GM21515 (cell line): ENCODE results near the gene COL6A1.
"Not testable (repeated sequence)": the region's sequence is repeated elsewhere in the genome, so short reads cannot be mapped to it uniquely, and the experiment has no call there.

Experiments
- ATAC-seq: cut with Tn5 transposase; IDR thresholded peaks from one replicate; pipeline ENCODE4 v1.9.1; 2021; ENCODE audit not compliant: unreplicated experiment

The COL6A1 gene

DNA sequence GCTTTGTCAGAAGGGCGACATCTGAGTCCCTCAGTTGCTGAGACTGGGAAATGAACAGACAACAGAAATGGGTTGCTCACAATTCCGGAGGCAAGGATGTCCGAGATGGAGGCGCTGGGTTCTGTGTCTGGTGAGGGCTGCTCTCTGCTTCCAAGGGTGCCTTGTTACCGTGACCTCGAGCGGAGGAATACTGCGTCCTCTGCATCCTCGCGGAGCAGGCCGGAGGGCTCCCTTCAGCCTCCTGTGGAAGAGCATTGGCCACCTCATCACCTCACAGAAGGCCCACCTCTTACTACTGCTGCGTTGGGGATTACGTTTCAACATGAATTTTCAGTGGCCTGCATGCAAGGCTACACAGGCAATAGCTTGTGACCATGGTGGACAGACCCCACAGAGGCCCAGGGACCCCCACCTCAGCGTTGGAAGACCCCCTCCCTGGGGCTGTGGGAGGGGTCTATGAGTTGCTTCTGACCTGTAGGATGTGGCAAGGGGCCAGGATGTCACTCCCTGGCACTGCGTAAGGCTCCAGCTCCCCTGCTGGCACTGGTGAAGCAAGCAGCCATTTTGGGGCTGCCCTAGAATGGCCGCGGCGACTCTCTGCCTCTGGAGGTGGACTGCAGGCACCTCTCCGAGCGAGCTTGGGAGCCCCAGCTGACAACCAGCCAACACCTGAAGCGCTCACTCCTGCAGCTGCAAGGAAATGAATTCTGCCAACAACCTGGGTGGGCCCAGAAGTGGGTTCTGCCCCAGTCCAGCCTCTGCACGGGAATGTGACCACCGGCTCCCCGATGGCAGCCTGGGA is 36.3 kb upstream of the COL6A1 start:
- ATAC-seq = no peak

- no peak for ATAC-seq
Observed at GRCh38 chr21:45945868-45946210, 35.7 kb upstream of the COL6A1 start.

DNA sequence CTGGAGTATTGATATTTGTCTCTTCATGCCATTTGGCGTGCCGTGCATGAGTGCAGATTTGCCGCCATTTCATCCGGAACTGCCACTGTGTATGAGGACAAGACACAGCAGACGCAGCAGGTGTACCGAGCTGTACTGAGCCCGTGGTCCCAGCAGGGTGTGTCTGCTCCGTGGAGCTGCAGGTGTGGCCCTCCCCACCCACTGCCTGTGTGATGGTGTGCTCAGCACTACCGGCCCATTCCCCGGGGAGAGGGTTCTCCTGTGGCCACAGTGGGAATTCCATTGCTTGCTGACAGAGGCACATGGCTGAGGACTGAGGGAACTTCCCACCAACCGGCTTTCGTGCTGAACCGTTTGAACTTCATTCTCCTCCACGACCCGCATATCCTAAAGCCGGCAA is 34.3 kb upstream of the COL6A1 start:
- ATAC-seq = no peak

GRCh38 chr21:45947716-45948255 is 33.8 kb upstream of the COL6A1 start:
- no peak for ATAC-seq

DNA sequence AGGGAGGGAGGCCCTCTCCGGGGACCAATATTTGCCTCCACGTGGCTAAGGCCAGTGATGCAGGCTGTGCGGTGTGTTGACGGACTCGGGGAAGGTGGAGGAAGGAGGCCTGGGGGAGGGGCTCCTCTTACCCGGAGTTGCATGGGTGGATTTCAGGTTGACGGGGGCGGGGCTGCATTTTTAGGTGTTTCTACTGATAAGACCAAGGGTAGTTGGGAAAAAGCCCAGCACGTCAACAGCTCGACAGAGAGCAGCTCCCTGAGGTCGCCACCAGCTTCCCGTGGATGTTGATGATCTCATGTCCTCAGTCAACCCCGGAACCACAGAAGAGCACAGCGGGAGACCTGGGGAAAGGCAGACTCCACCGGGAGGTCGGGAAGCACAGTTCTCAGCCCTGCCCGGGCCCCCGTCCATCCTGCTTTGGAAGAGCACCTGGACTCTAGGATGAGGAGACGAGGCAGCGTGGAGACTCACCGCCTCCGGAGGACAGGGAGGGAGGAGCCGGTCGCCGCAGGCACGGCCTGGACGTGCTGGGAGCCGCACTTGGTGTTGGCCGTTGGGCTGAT is 32.9 kb upstream of the COL6A1 start:
- ATAC-seq = no peak

GRCh38 chr21:45949928-45950739 is 31.4 kb upstream of the COL6A1 start:
- no peak for ATAC-seq

DNA sequence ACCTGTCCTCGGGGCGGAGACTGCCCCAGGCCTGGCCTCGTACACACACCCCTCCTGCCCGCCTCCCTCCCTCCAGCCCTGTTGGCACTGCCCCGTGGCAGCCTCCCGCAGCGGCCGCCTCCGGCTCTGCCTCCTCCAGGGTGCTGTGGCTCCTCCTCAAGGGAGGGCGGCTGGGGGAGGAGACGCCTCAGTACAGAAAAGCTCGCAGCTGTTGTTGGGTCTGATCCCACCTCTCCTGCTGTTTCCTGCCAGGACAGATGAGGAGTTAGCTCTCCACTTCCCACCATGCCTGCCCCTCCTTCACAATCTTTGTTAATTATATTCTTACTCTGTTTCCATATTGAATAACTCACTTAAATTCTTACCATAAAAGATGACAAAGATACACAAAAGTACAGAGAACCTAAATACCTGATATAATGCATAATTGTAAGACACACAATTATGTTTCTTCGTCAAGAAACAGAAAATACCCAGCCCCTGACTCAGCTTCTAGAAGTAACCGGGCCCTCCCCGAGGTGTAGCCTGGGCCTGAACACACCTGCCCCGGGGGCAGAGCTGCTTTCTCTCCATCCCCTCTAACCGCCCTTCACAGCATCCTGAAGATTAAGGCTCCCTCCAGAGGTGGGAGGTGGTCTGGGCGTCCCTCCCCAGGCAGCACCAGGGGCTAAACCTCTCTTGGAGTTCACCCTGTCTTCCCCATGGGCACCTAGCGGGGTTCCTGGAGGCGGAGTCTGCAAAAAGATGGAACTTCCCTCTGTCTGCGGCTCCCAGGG is 30.6 kb upstream of the COL6A1 start:
- no peak for ATAC-seq

- ATAC-seq = no peak
Observed at GRCh38 chr21:45951676-45952075, 29.9 kb upstream of the COL6A1 start.

GRCh38 chr21:45952527-45952926 is 29.0 kb upstream of the COL6A1 start:
- not testable (repeated sequence) for ATAC-seq

- no peak for ATAC-seq
Observed at GRCh38 chr21:45952974-45953373, 28.6 kb upstream of the COL6A1 start.

DNA sequence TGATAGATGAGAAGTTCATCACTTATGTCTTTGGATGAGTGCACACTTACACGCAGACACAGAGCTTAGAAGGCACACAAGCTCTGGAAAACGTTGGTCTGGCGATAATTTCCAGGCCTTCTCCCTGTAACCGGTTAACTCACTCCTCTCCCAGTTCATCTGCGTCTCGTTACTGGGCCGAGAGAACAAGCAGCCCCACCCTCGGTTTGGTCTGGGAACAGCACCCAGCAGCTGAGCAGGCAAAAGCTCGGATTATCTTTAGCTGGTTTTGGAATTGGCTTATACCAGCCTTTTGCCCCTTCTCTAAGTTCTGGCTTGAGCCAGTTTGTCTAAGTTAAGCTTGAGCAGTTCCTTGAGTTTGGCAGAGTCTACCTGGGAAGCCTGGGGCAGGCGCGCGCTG is 27.3 kb upstream of the COL6A1 start:
- no peak for ATAC-seq

GRCh38 chr21:45954921-45955320 is 26.6 kb upstream of the COL6A1 start:
- ATAC-seq = no peak

GRCh38 chr21:45957551-45957950 is 24.0 kb upstream of the COL6A1 start:
- no peak for ATAC-seq

DNA sequence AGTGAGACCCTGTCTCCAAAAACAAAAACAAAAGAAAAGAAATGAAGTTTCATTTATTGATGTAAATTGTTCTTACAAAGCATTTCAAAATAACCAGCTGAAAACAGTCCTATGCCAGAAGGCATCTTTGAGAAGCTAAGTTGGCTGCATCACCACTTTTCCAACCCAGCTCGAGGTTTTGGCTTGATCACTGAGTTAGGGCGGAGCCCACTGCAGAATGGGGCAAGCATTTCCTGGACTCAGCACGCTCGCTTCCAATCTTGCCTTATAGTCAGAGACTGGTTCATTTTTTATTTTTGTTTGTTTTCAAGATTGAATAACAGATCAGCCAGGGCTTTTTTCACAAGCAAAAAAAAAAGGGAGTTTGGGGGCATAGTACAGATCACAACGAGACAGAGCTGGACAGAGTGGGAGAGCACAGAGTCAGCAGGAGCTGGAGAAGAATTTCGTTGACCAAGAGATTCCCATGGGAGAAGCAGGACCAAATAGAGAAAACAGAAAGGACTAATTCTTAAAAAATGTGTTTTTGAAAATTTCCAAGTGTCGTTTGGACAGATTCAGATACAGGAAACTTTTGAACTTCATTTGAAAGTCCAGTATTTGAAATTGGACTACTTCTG is 23.5 kb upstream of the COL6A1 start:
- no peak for ATAC-seq

- ATAC-seq = no peak
Observed at GRCh38 chr21:45959182-45959581, 22.4 kb upstream of the COL6A1 start.

DNA sequence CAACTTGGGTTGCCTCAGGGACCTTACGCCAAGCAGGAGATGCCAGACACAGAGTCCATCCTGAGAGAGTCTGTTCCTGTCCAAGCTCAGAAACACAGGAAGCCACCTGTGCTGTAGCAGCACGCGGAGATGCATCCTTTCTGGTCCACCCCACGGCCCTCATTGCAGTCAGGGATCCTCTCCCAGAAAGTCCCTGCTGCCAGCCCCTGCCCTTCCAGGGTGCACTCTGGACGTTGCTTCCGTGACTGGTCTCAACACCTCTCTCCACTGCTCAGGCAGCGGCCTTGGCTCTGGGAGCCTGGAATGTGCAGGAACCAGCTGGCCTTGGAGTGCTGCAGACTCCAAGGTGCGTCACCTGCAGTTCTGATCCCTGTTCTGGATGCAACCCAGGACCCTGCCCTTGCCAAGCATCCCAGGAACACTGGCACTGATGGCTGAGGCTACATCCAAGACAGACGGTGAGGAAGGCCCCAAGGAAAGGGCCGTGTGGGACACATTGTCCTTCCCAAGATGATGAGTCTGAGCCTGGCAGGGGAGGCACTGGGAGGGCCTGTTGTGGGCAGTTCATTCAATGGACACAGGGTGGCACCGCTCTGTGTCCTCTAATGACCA is 21.7 kb upstream of the COL6A1 start:
- no peak for ATAC-seq

DNA sequence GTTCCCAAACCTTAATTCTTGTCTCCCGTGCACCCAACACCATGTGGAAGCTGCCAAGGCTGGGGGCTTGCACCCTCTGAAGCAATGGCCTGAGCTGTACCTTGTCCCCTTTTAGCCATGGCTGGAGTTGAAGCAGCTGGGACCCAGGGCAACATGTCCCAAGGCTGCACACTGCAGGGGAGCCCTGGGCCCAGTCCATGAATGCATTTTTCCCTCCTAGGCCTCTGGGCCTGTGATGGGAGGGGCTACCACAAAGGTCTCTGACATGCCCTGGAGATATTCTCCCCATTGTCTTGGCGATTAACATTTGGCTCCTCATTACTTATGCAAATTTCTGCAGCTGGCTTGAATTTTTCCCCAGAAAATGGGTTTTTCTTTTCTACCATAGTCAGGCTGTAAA is 20.2 kb upstream of the COL6A1 start:
- not testable (repeated sequence) for ATAC-seq

GRCh38 chr21:45962531-45963231 is 18.9 kb upstream of the COL6A1 start:
- no peak for ATAC-seq

DNA sequence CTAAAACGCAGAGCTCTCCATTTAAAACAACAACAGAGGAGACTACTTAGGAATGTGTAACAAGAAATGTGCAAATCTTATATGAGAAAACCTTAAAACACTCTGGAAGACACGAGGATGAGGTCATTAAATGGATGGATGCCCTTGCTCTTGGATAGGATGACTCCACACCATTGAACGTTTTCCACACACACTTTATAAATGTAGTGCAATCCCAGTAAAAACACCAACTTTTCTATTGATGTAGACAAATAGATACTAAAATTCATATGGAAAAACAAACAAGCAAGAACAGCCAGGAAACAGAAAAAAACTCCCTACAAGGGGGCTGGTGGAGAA is 18.4 kb upstream of the COL6A1 start:
- ATAC-seq = no peak

DNA sequence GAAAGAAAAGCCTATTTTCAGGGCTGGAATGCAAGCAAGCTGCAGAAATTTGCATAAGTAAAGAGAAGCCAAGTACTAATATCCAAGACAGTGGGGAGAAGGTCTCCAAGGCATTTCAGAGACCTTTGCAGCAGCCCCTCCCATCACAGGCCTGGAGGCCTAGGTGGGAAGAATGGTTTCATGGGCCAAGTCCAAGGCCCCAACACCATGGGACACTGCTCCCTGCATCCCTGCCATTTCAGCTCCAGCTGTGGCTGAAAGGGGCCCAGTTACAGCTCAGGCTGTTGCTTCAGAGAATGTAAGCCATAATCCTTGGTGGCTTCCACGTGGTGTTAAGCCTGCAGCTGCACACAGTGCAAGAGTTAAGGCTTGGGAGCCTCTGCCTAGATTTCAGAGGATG is 16.9 kb upstream of the COL6A1 start:
- no peak for ATAC-seq
